Fibroblast of skin of abdomen (primary cell): ENCODE results near the gene TMEM74B. TPM values are rescaled to one million over a fixed set of nuclear protein-coding genes. Genes with fewer than 3 reads are reported as not detected.
"Not testable (repeated sequence)": the region's sequence is repeated elsewhere in the genome, so short reads cannot be mapped to it uniquely, and the experiment has no call there.

Experiments
- DNase-seq: peaks from one replicate; pipeline ENCODE4 v3.0.0-alpha.2; 2013
- polyA plus RNA-seq, 2 experiments: library from polyadenylated mRNA; unstranded; fragments of 120-200 nt; gene quantifications; one replicate each; pipeline ENCODE4 v1.2.1, GENCODE V29; 2013; ENCODE audit not compliant: insufficient read length in 2 of 2

TMEM74B gene
- polyA plus RNA-seq (2013, experiment 1 of 2; ENCODE audit: insufficient read length) = 0.14 TPM
- polyA plus RNA-seq (2013, experiment 2 of 2; ENCODE audit: insufficient read length) = 0.10 TPM

- no peak for DNase-seq
These were observed at the start of gene TMEM74B for GRCh38 chr20:1184638-1185315. TMEM74B (minus strand) TSS chr20:1184981; CDS start chr20:1183801, 1,180 bp downstream.

DNA sequence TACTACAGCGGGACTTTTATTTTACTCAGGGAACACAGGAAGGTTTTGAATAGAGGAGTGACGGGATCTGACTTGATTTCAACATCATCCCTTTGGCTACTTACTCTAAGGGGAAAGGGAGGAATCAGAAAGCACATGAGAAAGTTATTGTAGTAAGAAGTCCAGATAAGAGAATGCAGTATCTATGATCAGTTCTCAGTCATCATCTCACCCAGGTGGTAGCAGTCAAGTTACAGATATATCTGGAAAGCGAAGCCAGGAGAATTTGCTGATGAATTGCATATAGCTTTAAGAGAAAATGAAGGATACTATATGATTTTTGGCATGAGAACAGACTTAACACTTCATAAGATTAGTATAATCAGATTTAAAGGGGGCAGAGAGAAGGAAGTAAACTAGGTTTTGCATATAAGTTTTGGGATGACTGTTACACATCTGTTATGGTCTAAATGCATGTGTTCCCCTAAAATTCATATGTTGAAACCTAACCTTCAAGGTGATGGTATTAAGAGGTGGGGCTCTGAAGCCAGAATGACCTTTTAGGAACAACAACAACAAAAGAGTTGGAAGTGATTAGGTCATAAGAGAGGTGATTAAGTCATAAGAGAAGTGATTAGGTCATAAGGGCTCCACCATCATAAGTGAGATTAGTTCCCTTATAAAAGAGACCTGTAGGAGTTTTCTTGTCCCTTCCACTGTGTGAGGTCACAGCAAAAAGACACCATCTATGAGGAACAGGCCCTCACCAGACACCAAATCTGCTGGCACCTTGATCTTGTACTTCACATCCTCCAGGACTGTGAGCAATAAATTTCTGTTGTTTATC, 47.7 kb upstream of the TMEM74B start:
- DNase-seq = no peak

DNA sequence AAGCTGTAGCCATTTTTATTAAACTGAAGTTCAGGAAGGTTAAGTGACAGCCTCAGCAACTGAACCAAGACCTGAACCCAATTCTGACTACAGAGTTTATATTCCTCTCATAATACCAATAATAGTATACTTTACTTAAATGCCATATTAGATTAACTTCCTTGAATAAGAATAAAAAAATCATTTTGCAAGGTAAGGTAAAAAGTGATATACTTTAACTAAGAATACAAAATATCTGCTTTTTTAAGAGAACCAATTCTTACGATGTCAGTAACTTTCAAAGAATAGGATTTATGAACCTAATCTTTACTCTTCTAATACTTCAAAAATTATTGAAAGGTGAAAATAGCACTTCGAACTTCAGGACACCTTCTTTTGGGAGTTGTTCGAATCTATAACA, 44.8 kb upstream of the TMEM74B start:
- no peak for DNase-seq

- peak; percentile 69 for DNase-seq
These were observed 41.2 kb upstream of the TMEM74B start, which contains the start of gene RAD21L1 for GRCh38 chr20:1225783-1226654. RAD21L1 (plus strand) TSS chr20:1226044; CDS start chr20:1228454, 2,410 bp downstream.

GRCh38 chr20:1225263-1225782, 40.5 kb upstream of the TMEM74B start:
- no peak for DNase-seq

GRCh38 chr20:1224205-1224890, 39.6 kb upstream of the TMEM74B start:
- DNase-seq = no peak

DNA sequence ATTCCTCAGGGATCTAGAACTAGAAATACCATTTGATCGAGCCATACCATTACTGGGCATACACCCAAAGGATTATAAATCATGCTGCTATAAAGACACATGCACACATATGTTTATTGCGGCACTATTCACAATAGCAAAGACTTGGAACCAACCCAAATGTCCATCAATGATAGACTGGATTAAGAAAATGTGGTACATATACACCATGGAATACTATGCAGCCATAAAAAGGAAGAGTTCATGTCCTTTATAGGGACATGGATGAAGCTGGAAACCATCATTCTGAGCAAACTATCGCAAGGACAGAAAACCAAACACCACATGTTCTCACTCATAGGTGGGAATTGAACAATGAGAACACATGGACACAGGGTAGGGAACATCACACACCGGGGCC, 38.0 kb upstream of the TMEM74B start:
- DNase-seq = not testable (repeated sequence)

- DNase-seq = not testable (repeated sequence)
These were observed 32.0 kb upstream of the TMEM74B start for GRCh38 chr20:1216527-1217427.

DNA sequence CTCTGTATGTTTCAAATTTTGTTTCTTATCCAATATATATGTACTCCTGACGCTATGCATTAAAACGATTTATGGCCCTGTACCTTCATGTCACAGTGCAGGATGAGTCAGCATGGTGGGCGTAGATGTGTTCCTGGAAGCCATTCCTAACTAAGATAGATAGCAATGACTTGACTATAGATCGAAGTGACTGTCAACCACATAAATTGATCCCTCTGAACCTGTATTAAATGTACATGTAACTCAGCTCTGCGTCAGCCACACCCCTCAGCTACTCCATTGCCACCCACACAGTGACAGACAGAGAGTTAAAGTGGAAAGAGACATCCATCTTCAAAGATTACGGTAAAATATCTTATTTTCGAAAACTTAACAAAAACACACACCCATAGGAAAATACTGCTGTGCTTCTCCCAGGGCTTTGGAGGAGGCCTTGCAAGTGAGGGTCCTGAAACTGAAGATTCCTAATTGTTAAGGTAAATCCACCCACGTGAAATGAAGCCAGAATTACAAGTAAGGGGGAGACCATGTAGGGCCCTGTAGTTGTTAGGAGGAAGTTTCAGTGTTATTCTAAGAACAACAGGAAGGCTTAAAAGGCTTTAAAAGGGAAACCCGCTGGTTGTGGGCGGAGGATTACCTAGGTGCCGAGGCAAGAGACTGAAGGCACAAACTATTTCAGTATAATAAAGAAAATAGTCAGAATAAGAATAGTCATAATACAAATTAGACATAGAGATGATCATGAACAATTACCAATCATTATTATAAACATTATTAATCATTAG, 30.8 kb upstream of the TMEM74B start:
- DNase-seq = no peak

DNA sequence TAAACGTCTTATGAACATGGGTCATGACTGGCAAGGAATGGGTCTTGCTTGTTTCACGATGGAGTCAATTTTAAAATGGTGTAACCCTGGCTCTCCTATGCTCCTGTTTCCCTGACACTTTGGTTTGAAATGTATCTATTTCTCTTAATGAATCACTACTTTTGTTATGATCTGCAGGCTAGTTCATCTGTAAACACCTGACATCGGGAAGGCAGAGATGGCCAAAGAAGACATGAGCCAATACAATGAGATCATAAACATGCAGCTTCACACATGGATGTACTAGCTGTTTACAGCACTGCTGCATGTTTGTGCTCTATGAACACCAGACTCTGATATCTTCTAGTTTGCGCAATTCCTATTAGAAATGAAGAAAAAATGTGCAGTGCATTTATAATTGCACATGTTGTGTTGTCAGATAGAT, 30.1 kb upstream of the TMEM74B start:
- DNase-seq = no peak

GRCh38 chr20:1212607-1213396, 28.0 kb upstream of the TMEM74B start:
- peak; percentile 55 for DNase-seq

DNA sequence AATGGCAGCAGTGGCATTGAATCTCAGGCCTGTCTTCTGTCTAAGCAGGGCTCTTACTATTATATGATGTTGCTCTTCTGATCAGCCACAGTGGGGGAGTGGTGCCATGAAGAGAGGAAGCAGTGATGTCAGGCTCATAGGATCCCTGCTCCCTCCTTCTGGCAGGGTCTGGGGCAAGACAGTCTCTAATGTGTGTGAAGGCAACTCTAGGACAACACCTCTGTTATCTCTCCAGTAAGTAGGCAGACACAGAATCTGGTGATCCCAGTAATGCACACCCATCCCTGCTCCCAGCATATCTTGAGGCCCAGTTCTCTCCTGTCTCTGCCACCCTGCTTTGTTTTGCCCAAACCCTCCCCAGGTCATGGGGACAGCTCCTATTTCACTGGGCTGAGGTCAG, 27.2 kb upstream of the TMEM74B start:
- DNase-seq = no peak

GRCh38 chr20:1210501-1210900, 25.7 kb upstream of the TMEM74B start:
- DNase-seq = no peak

DNA sequence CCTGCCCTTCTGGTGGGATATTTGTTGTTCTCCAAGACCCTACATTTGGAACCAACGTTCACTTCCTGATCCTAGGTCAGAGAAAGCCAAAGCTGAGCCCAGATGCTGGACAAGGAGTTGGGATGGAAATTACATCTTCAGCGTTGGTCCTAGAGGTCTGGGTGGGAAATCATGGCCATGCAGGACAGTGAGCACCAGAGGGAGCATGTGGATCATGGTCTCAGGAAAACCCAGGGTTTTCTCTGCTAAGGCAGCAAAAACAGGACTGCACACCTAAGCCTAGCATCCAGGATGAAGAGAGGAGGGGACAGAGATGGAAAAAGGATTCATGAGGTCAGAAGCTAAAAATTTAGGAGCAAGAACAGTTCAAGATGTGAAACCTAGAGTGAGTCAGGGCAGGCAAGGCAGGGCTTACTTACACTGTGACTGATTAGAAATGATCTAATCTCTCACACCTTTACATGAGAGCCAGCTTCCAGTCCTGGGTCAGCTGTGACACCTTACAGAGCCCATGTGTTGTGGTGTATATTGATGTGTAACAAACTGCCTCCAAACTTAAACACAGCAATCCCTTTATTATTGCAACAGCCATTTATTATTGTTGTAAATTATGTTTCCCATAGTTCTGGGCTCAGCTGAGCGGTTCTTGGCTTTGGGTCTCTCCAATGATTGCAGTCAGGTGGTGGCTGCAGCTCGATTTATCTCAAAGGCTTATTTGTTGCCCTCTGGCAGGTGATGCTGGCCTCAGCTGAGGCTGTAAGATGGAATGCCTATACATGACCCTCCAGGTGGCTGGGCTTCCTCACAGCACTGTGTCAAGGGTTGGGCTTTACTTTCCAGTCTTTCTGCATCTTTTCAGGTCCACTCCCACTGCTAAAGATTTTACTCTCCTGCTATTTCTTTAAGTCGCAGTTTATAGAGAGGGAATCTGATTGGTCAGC, 24.9 kb upstream of the TMEM74B start:
- DNase-seq = no peak

- DNase-seq = no peak
These were observed 22.6 kb upstream of the TMEM74B start for GRCh38 chr20:1207293-1207878.

DNA sequence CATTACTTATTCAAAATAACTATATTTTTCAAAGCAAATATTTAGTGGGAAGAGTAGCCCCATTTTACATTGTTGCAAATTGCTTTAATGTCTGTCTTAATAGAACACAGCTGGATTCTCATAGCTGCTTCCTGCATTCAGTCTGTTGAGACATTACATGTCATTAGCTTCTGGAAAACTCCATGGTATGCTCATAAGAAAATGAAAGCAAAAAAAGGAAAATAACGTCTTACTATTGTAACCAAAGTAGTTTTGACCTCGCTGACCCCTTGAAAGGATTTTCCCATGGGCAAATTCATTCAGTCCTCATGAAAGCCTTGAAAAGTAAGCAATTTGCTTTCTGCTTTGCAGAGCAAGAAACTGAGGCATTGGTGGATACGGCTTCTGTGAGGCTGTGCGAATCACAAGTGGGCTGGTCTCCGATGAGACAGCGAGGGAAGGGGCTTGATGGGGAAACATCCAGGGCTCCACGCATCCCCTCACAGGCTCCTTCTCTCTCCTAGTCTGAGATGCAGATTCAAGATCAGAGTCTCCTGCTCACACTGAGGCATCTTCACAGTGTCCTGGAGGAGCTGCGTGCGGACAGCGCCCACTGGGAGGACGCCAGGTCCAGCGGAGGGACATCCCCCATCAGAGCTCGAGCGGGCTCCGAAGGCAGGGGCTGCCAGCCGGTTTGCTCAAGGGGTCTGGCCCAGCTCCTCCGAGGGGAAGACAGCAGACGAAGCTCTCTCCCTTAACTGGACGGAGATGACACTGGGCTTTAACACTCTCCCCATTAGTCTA, 21.8 kb upstream of the TMEM74B start:
- no peak for DNase-seq

GRCh38 chr20:1205802-1206201, 21.0 kb upstream of the TMEM74B start:
- no peak for DNase-seq
